HG03442 (cell line): ENCODE results near the gene USP21.
A peak's percentile ranks its signal among the peaks of the same experiment; 100 is the strongest.

Experiments
- ATAC-seq: cut with Tn5 transposase; IDR thresholded peaks from one replicate; pipeline ENCODE4 v1.9.1; 2021; ENCODE audit warnings: mild to moderate bottlenecking, moderate library complexity; ENCODE audit not compliant: unreplicated experiment

USP21 gene

GRCh38 chr1:161132410-161133219 lies 26.7 kb upstream of the USP21 start, which contains the start of gene DEDD:
DEDD (minus strand) TSS chr1:161132667; CDS start chr1:161124462, 8,205 bp downstream.
- ATAC-seq: peak; percentile 96

GRCh38 chr1:161133220-161133740 lies 26.0 kb upstream of the USP21 start:
- ATAC-seq: no peak

- no peak for ATAC-seq
Measured at GRCh38 chr1:161137881-161138280, 21.4 kb upstream of the USP21 start.

- no peak for ATAC-seq
Measured at GRCh38 chr1:161138431-161138830, 20.9 kb upstream of the USP21 start.

GRCh38 chr1:161139766-161140165 lies 19.5 kb upstream of the USP21 start:
- ATAC-seq: no peak

GRCh38 chr1:161140755-161141400 lies 18.4 kb upstream of the USP21 start:
- no peak for ATAC-seq

- ATAC-seq: no peak
Measured at GRCh38 chr1:161145832-161146231, 13.5 kb upstream of the USP21 start.

GRCh38 chr1:161153176-161153575 lies 6.1 kb upstream of the USP21 start:
- ATAC-seq: no peak

- peak; percentile 90 for ATAC-seq
Measured at GRCh38 chr1:161153682-161154337, 5.5 kb upstream of the USP21 start, which contains the start of gene UFC1. UFC1 (plus strand) TSS chr1:161153978; CDS start chr1:161153998, 20 bp downstream.

GRCh38 chr1:161157867-161158266 lies 1.4 kb upstream of the USP21 start:
- ATAC-seq: no peak

- ATAC-seq: no peak
Measured at GRCh38 chr1:161158316-161159010, 837 bp upstream of the USP21 start.

GRCh38 chr1:161159913-161160243 lies 578 bp downstream of the USP21 start:
- no peak for ATAC-seq

GRCh38 chr1:161160671-161161145 lies 1.4 kb downstream of the USP21 start:
- ATAC-seq: no peak

- ATAC-seq: no peak
Measured at GRCh38 chr1:161161652-161162051, 2.4 kb downstream of the USP21 start.

- no peak for ATAC-seq
Measured at GRCh38 chr1:161162052-161162451, 2.8 kb downstream of the USP21 start.

- no peak for ATAC-seq
Measured at GRCh38 chr1:161162806-161163205, 3.5 kb downstream of the USP21 start.

- no peak for ATAC-seq
Measured at GRCh38 chr1:161163793-161164192, 4.5 kb downstream of the USP21 start.

- no peak for ATAC-seq
Measured at GRCh38 chr1:161164901-161165610, 5.8 kb downstream of the USP21 start.

GRCh38 chr1:161165742-161166668 lies 6.7 kb downstream of the USP21 start, which contains the start of gene PPOX:
PPOX (plus strand) TSS chr1:161166426; CDS start chr1:161166848, 422 bp downstream.
- ATAC-seq: peak; percentile 93
